CD14-positive monocyte (primary cell): ENCODE results near the gene ENTHD1. TPM values are rescaled to one million over a fixed set of nuclear protein-coding genes. Genes with fewer than 3 reads are reported as not detected.

Experiments
- DNase-seq, 3 donors: peaks; one replicate each; pipeline ENCODE4 v3.0.0-alpha.2; 2011 to 2022
- H2AFZ ChIP-seq: 2 replicates; pipeline ENCODE4 v1.6.0; 2012; ENCODE audit warnings: mild to moderate bottlenecking, low read depth, low read length, inconsistent platforms; ENCODE audit not compliant: insufficient read depth, poor library complexity, severe bottlenecking
- H3K27ac ChIP-seq, 2 donors: 1 replicate in 1 of 2; 2 replicates in 1 of 2; pipeline ENCODE4 v1.5.1; 2012 to 2013; ENCODE audit warnings: low read length in 2 of 2, control low read depth in 1 of 2, inconsistent platforms in 1 of 2, low read depth in 1 of 2, mild to moderate bottlenecking in 1 of 2
- H3K27me3 ChIP-seq, 2 donors: one replicate each; pipeline versions ENCODE4 v1.6.0 to v1.6.1; 2011 to 2013; ENCODE audit warnings: low read length in 2 of 2; ENCODE audit not compliant: control insufficient read depth in 2 of 2, insufficient read depth in 2 of 2
- H3K36me3 ChIP-seq, 2 donors: replicated peaks in 1 of 2; 1 replicate in 1 of 2; 2 replicates in 1 of 2; pipeline versions ENCODE4 v1.5.1 to v1.6.1; 2012 to 2013; ENCODE audit warnings: low read length in 2 of 2, control low read depth in 1 of 2, inconsistent platforms in 1 of 2, mild to moderate bottlenecking in 1 of 2; ENCODE audit not compliant: insufficient read depth in 2 of 2, control insufficient read depth in 1 of 2
- H3K4me1 ChIP-seq, 2 donors: 1 replicate in 1 of 2; 2 replicates in 1 of 2; pipeline versions ENCODE4 v1.5.1 to v1.6.1; 2012 to 2013; ENCODE audit warnings: low read length in 2 of 2, control low read depth in 1 of 2, inconsistent platforms in 1 of 2, mild to moderate bottlenecking in 1 of 2, moderate library complexity in 1 of 2; ENCODE audit not compliant: insufficient read depth in 2 of 2, control insufficient read depth in 1 of 2
- H3K4me2 ChIP-seq: replicated peaks from 2 replicates; pipeline ENCODE3; 2012; ENCODE audit warnings: low read length, moderate library complexity, mild to moderate bottlenecking; ENCODE audit not compliant: poor library complexity, severe bottlenecking; ENCODE audit errors: extremely low read depth
- H3K4me3 ChIP-seq, 3 experiments: fragments of 200-600 bp in 1 of 3; sonication (generic) in 1 of 3; replicated peaks in 1 of 3; 1 replicate in 2 of 3; 2 replicates in 1 of 3; pipeline ENCODE4 v1.5.1; 2011 to 2013; ENCODE audit warnings: low read length in 3 of 3, mild to moderate bottlenecking in 3 of 3, control low read depth in 2 of 3, low read depth in 2 of 3, inconsistent platforms in 1 of 3, moderate library complexity in 1 of 3
- H3K79me2 ChIP-seq: 2 replicates; pipeline ENCODE4 v1.6.0; 2012; ENCODE audit warnings: mild to moderate bottlenecking, control low read depth, inconsistent platforms, low read length, moderate library complexity; ENCODE audit not compliant: insufficient read depth
- H3K9ac ChIP-seq: 2 replicates; pipeline ENCODE4 v1.6.0; 2017; ENCODE audit warnings: low read length, mild to moderate bottlenecking; ENCODE audit not compliant: insufficient read depth, poor library complexity, severe bottlenecking
- H3K9me3 ChIP-seq, 2 donors: replicated peaks in 1 of 2; 1 replicate in 1 of 2; 2 replicates in 1 of 2; pipeline versions ENCODE4 v1.5.1 to v1.6.1; 2012 to 2013; ENCODE audit warnings: low read length in 2 of 2, control low read depth in 1 of 2; ENCODE audit not compliant: control insufficient read depth in 1 of 2, insufficient read depth in 1 of 2
- H4K20me1 ChIP-seq: 2 replicates; pipeline ENCODE4 v1.6.0; 2012; ENCODE audit warnings: mild to moderate bottlenecking, low read length, control low read depth, moderate library complexity; ENCODE audit not compliant: insufficient read depth
- H3K27ac Mint-ChIP-seq, 7 donors: one replicate each; pipeline ENCODE4 v1.8.0; 2020; ENCODE audit warnings: mild to moderate bottlenecking in 7 of 7, mixed read lengths in 7 of 7, moderate library complexity in 6 of 7, inconsistent platforms in 2 of 7
- H3K27me3 Mint-ChIP-seq, 3 donors: one replicate each; pipeline ENCODE4 v1.8.0; 2021 to 2022; ENCODE audit warnings: low read depth in 3 of 3, mild to moderate bottlenecking in 3 of 3, mixed read lengths in 3 of 3, moderate library complexity in 3 of 3, inconsistent platforms in 1 of 3
- H3K36me3 Mint-ChIP-seq, 2 donors: one replicate each; pipeline ENCODE4 v1.8.0; 2020; ENCODE audit warnings: mixed read lengths in 2 of 2, inconsistent platforms in 1 of 2, mild to moderate bottlenecking in 1 of 2
- H3K4me1 Mint-ChIP-seq: one replicate; pipeline ENCODE4 v1.8.0; 2020; ENCODE audit warnings: mild to moderate bottlenecking, mixed read lengths
- H3K4me3 Mint-ChIP-seq, 2 donors: one replicate each; pipeline ENCODE4 v1.8.0; 2020; ENCODE audit warnings: mild to moderate bottlenecking in 2 of 2, mixed read lengths in 2 of 2, moderate library complexity in 1 of 2
- H3K9me3 Mint-ChIP-seq, 7 donors: one replicate each; pipeline ENCODE4 v1.8.0; 2020 to 2022; ENCODE audit warnings: mixed read lengths in 7 of 7, mild to moderate bottlenecking in 6 of 7, moderate library complexity in 6 of 7, inconsistent platforms in 2 of 7
- CTCF ChIP-seq: fragments of 200-600 bp; IDR thresholded peaks from one replicate; pipeline ENCODE4 v1.8.0; 2022; ENCODE audit warnings: antibody characterized with exemption, mild to moderate bottlenecking
- WGBS: methylation state at CpG from one replicate; pipeline ENCODE4 v1.1.5; 2013; ENCODE audit warnings: missing lambda C conversion rate; ENCODE audit not compliant: insufficient coverage; 5-methylcytosine and 5-hydroxymethylcytosine counted together
- intact Hi-C, 2 donors: fragments of 100-400 bp; cut with micrococcal nuclease; formaldehyde crosslinking; loops; one replicate each; pipeline versions ENCODE4 v1.15.0 to v1.15.1; 2023
- polyA plus RNA-seq, 3 donors: library from polyadenylated mRNA; depleted of rRNA in 1 of 3; unstranded in 2 of 3; stranded (reverse) in 1 of 3; fragments of 300-500 nt in 2 of 3; fragments of >200 nt in 1 of 3; fragmentation: Illumina TruSeq in 2 of 3; gene quantifications; 1 replicate in 2 of 3; 2 replicates in 1 of 3; pipeline ENCODE4 v1.2.3, GENCODE V29; 2012 to 2021

ENTHD1 gene
- polyA plus RNA-seq, 3 donors, result not detected

DNA sequence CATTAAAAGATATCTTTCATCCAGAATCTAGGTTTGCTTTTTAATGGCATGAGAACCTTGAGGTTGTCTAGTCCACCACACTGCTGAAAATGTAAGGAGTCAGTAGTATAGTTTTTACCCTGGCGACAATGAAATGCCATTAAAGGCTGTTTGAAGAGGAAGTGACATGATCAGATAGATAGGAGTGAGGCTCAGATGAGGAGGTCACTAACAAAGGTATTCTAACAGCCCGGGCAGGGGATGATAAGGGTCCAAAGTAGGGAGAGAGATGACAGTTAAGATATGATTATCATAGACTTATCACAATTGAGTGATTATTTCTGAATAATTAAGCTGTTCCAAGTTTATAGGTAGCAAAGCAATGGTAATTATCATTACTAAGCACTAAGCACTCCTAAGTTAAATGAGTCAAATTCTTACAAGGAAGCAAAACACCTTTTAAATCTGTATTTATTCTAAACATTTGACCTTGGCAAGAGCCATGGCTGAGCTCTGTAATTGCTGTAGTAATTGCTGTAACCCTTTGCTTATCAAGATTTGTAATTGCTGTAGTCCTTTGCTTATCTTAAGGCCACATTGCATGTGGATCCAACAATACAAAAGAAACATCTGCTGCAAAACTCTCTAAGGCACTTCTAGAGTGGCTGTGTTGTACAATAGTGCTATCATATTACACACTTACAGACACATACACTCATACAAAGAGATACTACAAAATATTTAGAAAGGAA is 92.6 kb downstream of the ENTHD1 start:
- Mint-ChIP-seq H3K4me1 (peaks cover 7% of the 10 kb centered on the region), H3K9me3 (peaks cover 21 to 43% (median 37%) of the 10 kb centered on the region in 7 donors), H3K4me3 (no peak overlapping the region), H3K27ac (peak overlapping the region in 1 of 7 donors; percentile 17), H3K27me3 (peaks cover 16 to 22% (median 21%) of the 10 kb centered on the region in 3 donors), H3K36me3 (no peaks in the 10 kb centered on the region)
- no peak overlapping the region for H3K9ac ChIP-seq
- peaks cover 22 to 29% of the 10 kb centered on the region in 2 donors for H3K9me3 ChIP-seq
- H3K27ac ChIP-seq, result no peak overlapping the region
- intact Hi-C loops, result no loop called here
- TF ChIP-seq CTCF, result no peak
- H3K4me1 ChIP-seq, result no peaks in the 10 kb centered on the region
- no peaks in the 10 kb centered on the region for H4K20me1 ChIP-seq
- peaks cover 4 to 5% of the 10 kb centered on the region in 2 donors for H3K27me3 ChIP-seq
- H3K4me2 ChIP-seq, result no peak overlapping the region
- H2AFZ ChIP-seq, result no peak overlapping the region
- no peak overlapping the region for H3K4me3 ChIP-seq
- no peaks in the 10 kb centered on the region for H3K36me3 ChIP-seq
- no peaks in the 10 kb centered on the region for H3K79me2 ChIP-seq
- DNase-seq, result no peak
- 100% methylated on average over 1 of the region's 2 CpGs for WGBS

DNA sequence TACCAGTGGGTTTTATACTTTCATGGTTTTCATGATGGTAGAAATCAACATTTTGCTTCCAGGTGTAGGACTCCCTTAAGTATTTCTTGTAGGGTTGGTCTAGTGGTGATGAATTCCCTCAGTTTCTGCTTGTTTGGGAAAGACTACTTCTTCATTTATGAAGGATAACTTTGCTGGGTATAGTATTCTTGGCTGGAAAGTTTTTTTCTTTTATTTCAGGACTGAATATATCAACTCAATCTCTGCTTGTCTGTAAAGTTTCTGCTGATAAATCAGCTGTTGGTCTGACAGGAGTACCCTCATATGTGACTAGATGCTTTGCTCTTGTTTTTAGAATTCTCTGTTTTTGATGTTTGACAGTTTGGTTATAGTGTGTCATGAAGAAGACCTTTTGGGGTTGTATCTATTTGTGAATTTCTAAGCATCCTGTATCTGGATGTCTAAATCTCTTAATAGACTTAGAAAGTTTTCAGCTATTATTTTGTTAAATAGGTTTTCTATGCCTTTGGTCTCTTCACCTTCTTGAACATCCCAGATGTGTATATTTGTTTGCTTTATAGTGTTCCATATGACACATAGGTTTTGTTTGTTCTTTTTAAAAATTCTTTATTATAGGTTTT is 95.9 kb downstream of the ENTHD1 start:
- Mint-ChIP-seq H3K27ac (no peak overlapping the region), H3K9me3 (peaks cover 27 to 64% (median 43%) of the 10 kb centered on the region in 7 donors), H3K4me1 (no peaks in the 10 kb centered on the region), H3K36me3 (no peaks in the 10 kb centered on the region), H3K27me3 (peaks cover 14 to 15% (median 14%) of the 10 kb centered on the region in 3 donors), H3K4me3 (no peak overlapping the region)
- Histone ChIP-seq H3K27me3 (peaks cover 4% of the 10 kb centered on the region in 2 donors), H3K4me2 (no peak overlapping the region), H2AFZ (no peak overlapping the region), H4K20me1 (no peaks in the 10 kb centered on the region), H3K36me3 (no peaks in the 10 kb centered on the region), H3K9me3 (peaks cover 22 to 29% of the 10 kb centered on the region in 2 donors), H3K4me3 (no peak overlapping the region), H3K4me1 (no peaks in the 10 kb centered on the region), H3K79me2 (no peaks in the 10 kb centered on the region), H3K27ac (no peak overlapping the region), H3K9ac (no peak overlapping the region)
- DNase-seq, result no peak
- intact Hi-C loops, result no loop called here
- no peak for TF ChIP-seq CTCF
